ENCODE results near the gene C16orf95.

- TF ChIP-seq EZH2phosphoT487 (IDR thresholded peaks at IDR 0.05): no peak
- no peak for TF ChIP-seq CTCF (IDR thresholded peaks at IDR 0.05)
Measured at GRCh38 chr16:87310610-87311009, 6.6 kb downstream of the C16orf95 start.
